GM19328 (cell line): Measurements from ENCODE around the gene CCND1.

Source experiments
- ATAC-seq: cut with Tn5 transposase; IDR thresholded peaks from one replicate; pipeline ENCODE4 v1.9.1; 2021; ENCODE audit warnings: mild to moderate bottlenecking, moderate library complexity; ENCODE audit not compliant: unreplicated experiment

Gene CCND1

DNA sequence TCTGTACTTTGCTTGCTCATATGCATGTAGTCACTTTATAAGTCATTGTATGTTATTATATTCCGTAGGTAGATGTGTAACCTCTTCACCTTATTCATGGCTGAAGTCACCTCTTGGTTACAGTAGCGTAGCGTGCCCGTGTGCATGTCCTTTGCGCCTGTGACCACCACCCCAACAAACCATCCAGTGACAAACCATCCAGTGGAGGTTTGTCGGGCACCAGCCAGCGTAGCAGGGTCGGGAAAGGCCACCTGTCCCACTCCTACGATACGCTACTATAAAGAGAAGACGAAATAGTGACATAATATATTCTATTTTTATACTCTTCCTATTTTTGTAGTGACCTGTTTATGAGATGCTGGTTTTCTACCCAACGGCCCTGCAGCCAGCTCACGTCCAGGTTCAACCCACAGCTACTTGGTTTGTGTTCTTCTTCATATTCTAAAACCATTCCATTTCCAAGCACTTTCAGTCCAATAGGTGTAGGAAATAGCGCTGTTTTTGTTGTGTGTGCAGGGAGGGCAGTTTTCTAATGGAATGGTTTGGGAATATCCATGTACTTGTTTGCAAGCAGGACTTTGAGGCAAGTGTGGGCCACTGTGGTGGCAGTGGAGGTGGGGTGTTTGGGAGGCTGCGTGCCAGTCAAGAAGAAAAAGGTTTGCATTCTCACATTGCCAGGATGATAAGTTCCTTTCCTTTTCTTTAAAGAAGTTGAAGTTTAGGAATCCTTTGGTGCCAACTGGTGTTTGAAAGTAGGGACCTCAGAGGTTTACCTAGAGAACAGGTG lies 11.1 kb downstream of the CCND1 start:
- no peak for ATAC-seq

DNA sequence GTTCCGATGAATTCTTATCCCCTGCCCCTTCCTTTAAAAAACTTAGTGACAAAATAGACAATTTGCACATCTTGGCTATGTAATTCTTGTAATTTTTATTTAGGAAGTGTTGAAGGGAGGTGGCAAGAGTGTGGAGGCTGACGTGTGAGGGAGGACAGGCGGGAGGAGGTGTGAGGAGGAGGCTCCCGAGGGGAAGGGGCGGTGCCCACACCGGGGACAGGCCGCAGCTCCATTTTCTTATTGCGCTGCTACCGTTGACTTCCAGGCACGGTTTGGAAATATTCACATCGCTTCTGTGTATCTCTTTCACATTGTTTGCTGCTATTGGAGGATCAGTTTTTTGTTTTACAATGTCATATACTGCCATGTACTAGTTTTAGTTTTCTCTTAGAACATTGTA lies 12.0 kb downstream of the CCND1 start:
- ATAC-seq = no peak

DNA sequence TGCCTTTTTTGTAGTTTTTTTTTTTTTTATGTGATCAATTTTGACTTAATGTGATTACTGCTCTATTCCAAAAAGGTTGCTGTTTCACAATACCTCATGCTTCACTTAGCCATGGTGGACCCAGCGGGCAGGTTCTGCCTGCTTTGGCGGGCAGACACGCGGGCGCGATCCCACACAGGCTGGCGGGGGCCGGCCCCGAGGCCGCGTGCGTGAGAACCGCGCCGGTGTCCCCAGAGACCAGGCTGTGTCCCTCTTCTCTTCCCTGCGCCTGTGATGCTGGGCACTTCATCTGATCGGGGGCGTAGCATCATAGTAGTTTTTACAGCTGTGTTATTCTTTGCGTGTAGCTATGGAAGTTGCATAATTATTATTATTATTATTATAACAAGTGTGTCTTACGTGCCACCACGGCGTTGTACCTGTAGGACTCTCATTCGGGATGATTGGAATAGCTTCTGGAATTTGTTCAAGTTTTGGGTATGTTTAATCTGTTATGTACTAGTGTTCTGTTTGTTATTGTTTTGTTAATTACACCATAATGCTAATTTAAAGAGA lies 12.5 kb downstream of the CCND1 start:
- ATAC-seq = no peak

DNA sequence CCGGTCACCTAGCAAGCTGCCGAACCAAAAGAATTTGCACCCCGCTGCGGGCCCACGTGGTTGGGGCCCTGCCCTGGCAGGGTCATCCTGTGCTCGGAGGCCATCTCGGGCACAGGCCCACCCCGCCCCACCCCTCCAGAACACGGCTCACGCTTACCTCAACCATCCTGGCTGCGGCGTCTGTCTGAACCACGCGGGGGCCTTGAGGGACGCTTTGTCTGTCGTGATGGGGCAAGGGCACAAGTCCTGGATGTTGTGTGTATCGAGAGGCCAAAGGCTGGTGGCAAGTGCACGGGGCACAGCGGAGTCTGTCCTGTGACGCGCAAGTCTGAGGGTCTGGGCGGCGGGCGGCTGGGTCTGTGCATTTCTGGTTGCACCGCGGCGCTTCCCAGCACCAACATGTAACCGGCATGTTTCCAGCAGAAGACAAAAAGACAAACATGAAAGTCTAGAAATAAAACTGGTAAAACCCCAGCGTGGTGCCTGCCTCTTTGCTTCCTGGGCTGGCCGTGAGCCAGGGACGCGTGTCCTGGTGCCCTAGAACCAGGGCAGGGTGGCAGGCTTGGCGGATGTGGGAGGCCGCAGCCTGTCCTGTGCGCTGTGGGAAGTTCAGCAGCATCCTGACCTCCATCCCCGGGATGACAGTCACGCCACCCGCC lies 13.2 kb downstream of the CCND1 start:
- no peak for ATAC-seq

DNA sequence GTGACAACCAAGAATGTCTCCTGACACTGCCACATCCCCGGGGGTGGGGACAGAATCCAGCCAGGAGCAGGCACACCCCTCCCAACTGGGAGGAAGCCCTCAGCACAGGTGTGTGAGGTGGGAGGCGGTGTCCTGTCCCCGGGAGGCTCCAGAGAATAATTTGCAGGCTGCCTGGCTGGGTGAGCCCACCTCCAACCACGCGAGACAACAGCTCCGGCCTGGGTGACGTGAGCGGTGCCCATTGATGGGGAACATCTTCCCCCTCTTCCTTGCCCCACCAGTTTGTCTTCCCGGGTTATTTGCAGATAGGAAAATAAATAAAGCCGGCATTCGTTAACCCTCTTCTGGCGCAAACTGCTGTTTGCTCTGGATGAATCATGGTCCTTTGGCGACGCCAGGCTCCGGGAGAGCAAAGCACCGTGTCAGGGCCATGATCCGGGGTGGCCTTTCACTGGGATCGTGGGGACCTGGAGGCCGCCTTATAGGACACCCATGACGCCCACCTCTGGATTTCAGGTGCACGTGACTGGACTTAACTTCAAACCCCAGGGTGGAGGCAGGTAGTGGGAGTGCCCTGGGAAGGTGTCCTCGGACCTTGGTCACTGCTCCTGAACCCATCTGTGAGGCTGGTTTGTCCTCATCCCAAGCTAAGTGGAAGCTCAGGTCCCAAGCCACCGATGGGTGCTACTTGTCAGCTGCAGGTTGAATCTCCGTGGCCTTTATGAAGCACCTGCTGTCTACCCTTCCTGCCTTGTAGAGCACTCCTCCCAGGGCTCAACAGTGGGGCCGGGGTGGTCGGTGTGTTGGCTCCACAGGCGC lies 13.9 kb downstream of the CCND1 start:
- ATAC-seq = no peak

DNA sequence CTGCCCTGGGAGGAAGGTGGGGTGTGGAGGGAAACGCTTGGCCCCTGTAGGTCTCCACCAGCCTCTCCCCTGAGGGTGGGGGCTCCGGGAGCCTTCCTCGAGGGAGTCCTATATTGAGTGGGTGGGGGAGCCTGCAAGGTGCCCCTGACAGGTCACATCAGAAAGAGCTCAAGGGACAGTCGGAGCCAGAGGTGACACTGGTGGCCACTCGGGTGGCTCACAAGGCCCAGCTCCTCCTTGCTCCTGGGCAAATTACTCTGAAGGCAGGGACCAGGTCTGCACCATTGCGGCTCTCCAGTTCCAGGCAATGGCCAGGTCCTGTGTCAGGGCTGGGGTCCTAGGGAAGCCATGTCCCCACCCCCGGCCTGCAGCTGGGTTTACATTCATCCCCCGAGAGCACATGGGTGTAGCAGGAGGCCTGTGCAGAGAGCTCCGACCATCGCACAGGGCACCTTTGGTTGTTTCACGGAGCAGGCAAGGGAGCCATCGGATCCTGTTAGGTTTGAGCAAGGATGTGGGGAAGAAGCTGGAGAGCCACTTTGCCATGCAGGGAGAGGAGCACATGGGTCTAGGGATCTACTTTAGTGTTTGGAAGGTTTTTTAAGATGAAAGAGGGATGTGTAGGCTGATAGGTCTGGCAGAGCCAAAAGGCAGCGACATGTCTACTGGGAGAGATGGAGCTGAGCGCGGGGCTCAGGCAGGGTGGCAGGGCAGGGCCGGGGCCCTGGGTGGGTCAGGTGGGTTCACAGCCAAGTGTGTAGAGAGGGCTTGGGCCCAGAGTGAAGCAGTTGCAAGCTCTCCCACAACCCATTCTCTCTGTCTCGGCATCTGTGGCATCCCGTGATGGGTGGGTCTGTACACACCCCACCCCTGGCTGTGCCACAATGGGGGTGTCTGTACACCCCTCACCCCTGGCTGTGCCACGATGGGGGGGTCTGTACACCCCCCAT lies 14.8 kb downstream of the CCND1 start:
- ATAC-seq = no peak

DNA sequence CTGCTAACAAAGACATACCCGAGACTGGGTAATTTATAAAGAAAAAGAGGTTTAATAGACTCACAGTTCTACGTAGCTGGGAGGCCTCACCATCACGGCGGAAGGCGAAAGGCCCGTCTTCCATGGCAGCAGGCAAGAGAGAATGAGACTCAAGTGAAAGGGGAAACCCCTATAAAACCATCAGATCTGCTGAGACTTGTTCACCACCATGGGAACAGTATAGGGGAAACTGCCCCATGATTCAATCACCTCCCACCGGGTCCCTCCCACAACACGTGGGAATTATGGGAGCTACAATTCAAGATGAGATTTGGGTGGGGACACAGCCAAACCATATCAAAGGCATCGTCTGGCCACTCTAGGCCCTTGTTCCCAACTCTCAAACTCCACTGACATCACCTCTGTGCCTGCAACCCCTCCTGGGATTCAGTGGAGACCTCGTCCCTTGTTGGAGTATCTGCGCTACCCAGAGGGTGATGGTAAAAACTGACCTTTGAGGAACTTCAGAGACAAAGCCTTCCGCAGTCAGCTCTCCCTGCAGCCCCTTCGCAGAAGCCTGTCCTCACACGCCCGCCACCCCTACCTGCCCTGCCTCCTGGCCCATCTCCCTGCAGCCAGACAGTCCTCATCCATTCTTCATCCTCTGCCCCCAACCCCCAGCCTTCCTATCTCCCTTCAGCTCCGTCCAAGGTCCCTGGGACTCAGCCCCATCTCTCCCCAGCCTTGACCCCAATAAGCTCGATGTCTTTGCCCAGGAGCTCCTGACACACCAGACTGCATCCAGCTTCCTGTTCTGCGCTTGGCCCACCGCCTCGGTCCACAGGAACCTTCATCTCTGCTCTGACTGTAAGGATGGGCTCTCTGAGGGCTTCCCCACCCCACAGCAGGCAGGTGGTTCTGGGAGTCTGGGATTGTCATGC lies 15.8 kb downstream of the CCND1 start:
- no peak for ATAC-seq

DNA sequence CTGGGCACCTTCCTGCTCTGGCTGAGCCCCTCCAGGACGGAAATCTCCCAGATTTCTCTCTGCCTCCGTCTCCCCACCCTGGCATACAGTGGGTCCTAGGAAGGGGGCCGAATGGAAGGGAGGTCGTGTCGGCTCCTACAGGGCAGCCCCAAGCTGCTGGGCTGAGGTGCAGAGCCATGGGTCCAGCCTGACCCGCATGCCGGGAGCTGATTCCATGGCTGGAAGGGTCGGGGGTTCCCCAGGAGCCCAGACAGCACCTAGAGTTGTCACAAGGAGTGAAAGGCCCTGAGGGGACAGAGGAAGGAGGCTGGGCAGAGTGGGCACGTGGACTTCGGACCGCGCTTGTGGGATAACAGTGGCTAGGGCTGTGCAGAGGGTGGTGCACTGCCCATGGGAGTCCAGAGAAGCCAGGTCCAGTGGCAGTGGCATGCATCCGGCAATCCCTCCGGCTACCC lies 16.5 kb downstream of the CCND1 start:
- ATAC-seq = no peak

DNA sequence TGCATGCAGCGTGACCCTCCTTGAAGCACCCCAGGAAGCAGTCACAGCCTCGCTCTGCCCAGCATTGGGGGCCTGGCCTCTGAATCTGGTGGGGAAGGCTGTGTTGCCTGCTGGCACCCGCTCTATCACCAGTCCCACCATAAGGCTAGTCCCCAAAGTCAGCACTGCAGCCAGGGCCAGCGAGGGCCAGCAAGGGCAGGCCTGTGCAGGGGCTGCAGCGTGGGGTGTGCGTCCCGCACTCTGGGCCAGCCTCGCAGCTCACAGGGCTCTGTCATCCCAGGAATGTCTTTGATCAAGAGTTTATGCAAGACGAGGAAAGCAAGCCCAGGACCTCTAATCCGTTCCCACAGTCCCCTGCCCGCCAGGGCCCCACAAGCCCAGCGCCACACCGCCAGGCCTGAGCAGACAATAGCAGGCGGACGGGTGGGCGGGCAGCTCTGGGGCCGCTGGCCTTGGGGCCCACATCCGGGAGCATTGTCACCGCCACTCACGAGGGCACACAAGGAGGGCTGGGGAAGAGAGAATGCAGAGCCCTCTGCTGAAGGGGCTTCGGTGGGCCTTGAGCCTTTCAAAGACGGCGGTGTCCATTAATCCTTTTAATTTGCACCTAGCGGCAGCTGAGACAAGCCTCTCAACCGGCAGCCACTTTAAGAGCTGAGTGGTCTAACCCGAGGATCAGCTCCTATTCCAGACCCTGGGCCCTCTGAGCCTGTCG lies 17.1 kb downstream of the CCND1 start:
- ATAC-seq = no peak

DNA sequence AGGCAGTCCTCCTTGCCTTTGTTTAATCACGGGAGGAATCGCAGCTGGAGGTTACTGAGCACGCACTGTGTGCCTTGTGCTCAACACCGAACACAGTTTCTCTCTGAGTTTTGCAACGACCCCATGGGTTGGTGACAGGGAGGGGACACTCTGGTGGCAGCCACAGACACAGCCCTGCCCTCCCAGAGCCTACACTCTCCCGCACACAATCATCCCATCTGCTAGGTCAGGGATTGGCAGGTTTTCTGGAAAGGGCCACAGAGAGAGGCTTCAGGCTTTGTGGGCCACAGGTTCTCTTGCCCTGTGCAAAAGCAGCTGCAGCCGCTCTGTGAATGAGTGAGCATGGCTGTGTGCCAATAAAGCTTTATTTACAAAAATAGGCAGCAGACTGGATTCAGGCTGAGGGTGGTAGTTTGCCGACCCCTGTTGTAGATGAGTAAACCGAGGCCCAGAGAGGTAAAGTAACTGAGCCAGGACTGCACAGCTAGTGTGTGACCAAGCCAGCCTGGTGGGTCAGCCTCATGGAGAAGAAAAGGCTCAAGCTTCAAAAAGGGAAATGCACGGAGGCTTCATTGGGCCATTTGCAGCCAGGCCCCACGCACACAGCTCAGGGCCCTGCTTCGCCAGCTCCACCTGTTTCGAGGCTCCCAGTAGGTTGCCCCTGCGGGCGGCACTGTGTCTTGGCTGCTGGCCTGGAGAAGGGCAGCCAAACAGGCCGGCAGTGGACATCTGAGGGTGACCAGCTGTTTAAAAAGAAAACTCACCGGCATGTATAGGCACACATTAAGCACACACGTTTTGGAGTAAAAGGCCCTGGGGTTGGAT lies 17.9 kb downstream of the CCND1 start:
- ATAC-seq = no peak

DNA sequence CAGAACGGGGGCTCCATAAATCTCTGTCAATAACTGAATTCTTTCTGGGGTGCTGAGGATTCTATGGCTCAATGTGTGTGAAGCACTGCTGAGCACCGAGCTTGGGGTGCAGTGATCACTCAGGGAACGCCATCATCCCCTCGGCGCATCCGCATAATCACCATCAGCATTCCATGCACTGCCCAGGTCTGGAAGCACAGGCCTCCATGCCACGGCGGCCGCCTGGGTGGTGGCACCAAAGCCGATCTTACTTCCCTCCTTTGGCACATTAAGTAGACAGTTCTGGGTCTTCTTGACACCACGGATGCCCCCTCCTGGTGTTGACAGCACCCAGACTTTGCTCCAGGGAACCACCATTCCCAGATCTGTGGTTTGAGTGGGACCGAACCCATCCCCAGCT lies 18.6 kb downstream of the CCND1 start:
- no peak for ATAC-seq

DNA sequence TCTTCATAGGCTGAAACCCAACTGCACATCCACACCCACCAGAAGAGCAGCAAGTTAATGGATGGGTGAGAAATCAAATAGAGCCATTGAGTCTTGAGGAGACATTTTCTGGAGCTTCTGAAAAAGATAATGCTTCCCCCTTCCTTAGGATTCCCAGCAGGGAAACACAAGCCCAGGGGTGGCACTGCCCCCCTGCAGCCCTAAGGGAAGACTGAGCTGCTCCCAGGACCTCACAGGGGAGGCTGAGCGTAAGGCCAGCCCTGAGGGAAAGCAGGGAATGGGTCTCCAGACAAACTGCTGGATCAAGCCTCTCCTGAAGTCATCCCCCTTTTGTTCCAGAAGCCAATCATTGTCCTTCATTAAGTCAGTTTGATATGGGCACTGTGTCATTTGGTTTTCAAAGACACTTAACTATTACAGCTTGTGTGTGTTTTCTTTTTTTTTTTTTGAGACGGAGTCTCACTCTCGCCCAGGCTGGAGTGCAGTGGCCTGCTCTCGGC lies 19.1 kb downstream of the CCND1 start:
- no peak for ATAC-seq

DNA sequence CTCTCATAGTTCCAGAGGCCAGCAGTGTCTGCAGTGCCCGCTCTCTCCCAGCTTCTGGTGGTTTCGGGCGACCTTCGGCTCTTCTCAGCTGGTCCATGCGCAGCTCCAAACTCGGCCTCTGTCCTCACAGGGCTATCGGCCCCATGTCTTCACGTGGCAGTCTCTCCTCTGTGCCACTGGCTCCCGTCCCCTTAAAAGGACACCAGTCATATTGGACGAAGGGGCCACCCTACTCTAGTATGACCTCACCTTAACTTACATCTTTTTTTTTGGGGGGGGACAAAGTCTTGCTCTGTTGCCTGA lies 20.4 kb downstream of the CCND1 start:
- ATAC-seq = no peak

DNA sequence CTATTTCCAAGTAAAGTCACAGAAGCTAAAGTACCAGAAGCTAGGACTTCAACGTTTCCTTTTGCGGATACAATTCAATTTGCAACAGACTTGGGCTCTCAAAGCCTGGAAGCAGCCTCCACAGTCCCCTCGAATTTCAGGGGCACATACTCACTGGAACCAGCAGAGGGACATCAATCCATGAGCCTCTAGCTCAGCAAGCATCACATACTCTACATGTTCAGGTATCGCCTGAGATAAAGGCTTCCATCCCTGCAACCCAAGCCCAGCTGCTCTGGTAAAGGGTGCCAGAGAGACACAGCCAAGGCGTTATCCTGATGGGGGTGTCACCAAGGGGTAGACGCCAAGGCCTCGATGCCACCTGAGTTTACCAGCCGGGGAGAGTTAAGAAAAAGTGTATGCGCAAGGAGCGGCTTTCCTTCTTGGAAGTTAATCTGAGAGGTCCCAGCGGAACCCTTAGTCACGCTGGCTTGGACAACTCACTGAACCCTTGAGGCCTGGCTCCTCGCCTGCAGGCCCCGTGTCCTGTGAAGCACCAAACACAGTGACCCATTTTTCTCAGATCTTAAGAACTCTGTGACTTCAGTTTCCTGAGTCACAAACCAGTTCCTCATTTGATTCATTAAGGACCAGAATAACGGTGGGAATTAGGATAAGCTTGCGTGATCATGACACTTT lies 21.2 kb downstream of the CCND1 start:
- no peak for ATAC-seq

DNA sequence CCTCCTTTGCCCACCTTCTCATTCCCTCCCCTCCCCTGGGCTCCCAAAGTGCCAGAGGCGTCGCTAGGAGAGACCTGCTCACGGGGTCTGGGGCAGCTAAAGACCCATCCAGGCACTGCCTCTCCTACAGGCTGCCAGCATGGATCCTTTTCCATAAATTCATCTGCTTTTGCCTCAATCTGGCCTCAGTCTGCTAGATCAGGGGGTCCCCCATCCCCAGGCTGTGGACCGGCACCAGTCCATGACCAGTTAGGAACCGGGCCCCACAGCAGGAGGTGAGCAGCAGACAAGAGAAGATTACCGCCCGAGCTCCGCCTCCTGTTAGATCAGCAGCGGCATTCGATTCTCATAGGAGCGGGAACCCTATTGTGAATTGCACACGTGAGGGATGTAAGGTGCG lies 21.9 kb downstream of the CCND1 start:
- no peak for ATAC-seq

DNA sequence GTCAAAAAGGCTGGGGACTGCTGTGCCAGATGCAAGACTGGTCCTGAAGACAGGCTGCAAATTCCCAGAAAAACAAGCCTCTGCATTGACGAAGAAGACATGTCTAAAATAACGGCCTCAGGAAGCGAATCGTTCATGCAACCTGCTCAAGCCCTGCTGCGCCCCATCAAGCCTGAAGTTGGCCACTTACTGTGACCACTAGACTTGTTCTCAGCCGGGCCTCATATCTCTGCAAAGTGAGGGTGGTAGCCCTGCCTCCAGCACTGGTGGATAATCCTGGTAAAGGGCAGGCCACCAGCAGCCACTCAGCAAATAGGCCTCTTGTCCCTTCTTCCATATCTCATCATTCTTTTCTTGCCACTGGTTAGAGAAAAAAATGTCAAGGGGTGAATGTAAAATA lies 22.4 kb downstream of the CCND1 start:
- ATAC-seq = no peak

DNA sequence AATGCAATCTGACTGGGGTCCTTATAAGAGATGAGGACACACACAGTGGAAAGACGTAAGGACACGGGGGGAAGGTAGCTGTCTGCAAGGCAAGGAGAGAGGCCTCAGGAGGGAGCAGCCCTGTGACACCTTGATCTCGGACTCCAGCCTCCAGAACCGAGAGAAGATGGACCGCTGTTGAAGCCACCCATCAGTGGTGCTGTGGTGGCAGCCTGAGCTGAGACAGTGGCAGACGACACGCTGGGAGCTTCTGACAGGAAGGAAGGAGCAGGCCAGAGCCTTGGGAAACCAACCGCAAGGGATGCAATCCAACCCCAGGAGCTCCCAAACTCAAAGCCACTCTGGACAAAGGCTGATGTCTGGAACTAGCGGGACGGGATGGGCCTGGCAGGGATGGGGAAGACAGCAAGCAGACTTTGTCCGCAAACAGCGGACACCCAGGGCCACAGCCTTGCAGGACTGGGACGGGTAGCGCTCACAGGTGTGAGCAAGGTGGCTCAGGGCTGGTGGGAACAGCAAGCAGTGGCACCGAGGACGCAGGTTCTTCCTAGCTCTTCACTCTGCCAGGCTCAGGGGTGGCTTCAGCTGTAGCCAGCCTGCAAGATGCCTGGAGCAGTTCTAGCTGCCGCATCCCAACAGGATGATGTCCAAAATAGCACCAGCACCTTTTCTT lies 23.3 kb downstream of the CCND1 start:
- ATAC-seq = no peak
